Upper lobe of left lung (tissue), 6 donors: Measurements from ENCODE around the gene KRTAP9-4. TPM values are rescaled to one million over a fixed set of nuclear protein-coding genes. Genes with fewer than 3 reads are reported as not detected.

ENCODE experiments used
- ATAC-seq, 2 donors: fragments of 200-7000 bp; cut with Tn5 transposase; one replicate each; pipeline ENCODE4 v1.9.1; 2022; ENCODE audit warnings: mild to moderate bottlenecking in 2 of 2, moderate library complexity in 2 of 2; ENCODE audit not compliant: low FRiP score in 2 of 2
- DNase-seq, 2 donors: peaks; one replicate each; pipeline ENCODE4 v3.0.0-alpha.2; 2019 to 2020
- H3K27ac ChIP-seq, 4 donors: fragments of 200-600 bp; sonication (generic); one replicate each; pipeline ENCODE4 v1.5.1; 2016 to 2019
- H3K27me3 ChIP-seq, 4 donors: fragments of 200-600 bp; sonication (generic); one replicate each; pipeline ENCODE4 v1.5.1; 2017 to 2019
- H3K36me3 ChIP-seq, 4 donors: fragments of 200-600 bp; sonication (generic); one replicate each; pipeline ENCODE4 v1.5.1; 2016 to 2019
- H3K4me1 ChIP-seq, 4 donors: fragments of 200-600 bp; sonication (generic); one replicate each; pipeline ENCODE4 v1.5.1; 2018 to 2019
- H3K4me3 ChIP-seq, 4 donors: fragments of 200-600 bp; sonication (generic); one replicate each; pipeline ENCODE4 v1.5.1; 2017 to 2019; ENCODE audit warnings: mild to moderate bottlenecking in 2 of 4, moderate library complexity in 1 of 4
- H3K9me3 ChIP-seq, 4 donors: fragments of 200-600 bp; sonication (generic); one replicate each; pipeline ENCODE4 v1.5.1; 2018 to 2019
- CTCF ChIP-seq, 6 experiments: fragments of 450-650 bp in 4 of 6; fragments of 200-600 bp in 2 of 6; sonication (generic) in 2 of 6; IDR thresholded peaks; one replicate each; pipeline ENCODE4 v1.5.1; 2016 to 2019; ENCODE audit warnings: antibody characterized with exemption in 6 of 6
- EP300 ChIP-seq, 4 donors: sonication (generic); formaldehyde crosslinking; IDR thresholded peaks; one replicate each; pipeline ENCODE4 v1.5.1; 2017; ENCODE audit warnings: antibody characterized with exemption in 4 of 4, control low read depth in 2 of 4
- POLR2A ChIP-seq, 4 donors: fragments of 450-650 bp; IDR thresholded peaks; one replicate each; pipeline ENCODE4 v1.5.1; 2016 to 2017; ENCODE audit warnings: antibody characterized with exemption in 4 of 4, mild to moderate bottlenecking in 2 of 4
- POLR2AphosphoS5 ChIP-seq, 2 donors: sonication (generic); formaldehyde crosslinking; IDR thresholded peaks; one replicate each; pipeline ENCODE4 v1.5.1; 2017; ENCODE audit warnings: antibody characterized with exemption in 2 of 2
- WGBS, 2 donors: methylation state at CpG; one replicate each; pipeline ENCODE4 v1.1.5; 2017 to 2018; 5-methylcytosine and 5-hydroxymethylcytosine counted together
- small RNA-seq, 4 donors: library from RNA; depleted of rRNA; stranded (forward); fragments of <200 nt; gene quantifications; one replicate each; pipeline ENCODE3, GENCODE V24; 2016
- total RNA-seq, 6 donors: library from RNA; depleted of rRNA in 4 of 6; stranded (reverse); fragments of >200 nt in 4 of 6; gene quantifications; one replicate each; pipeline versions ENCODE4 v1.1.0 to v1.2.1, GENCODE V29; 2016 to 2021
- donor health status: DM: no; HTN: no; CAD: no; lungs with moderate emphysema.
- donor health status: DM: no; HTN: yes; CAD: no; lungs with severe emphysema.

The KRTAP9-4 gene
- total RNA-seq, 6 donors from 2014 or later, result not detected

GRCh38 chr17:41296846-41297245 lies 47.4 kb downstream of the KRTAP9-4 start:
- ATAC-seq (no peak), DNase-seq (no peak)
- no peaks in the 10 kb centered on the region for H3K4me1 ChIP-seq
- TF ChIP-seq CTCF (IDR thresholded peaks at IDR 0.05) (no peak), POLR2AphosphoS5 (IDR thresholded peaks at IDR 0.05) (no peak), POLR2A (IDR thresholded peaks at IDR 0.05) (no peak), EP300 (IDR thresholded peaks at IDR 0.05) (no peak)
- 53 to 70% methylated on average over 1 of the region's 1 CpG for whole genome bisulfite sequencing, 2 donors
- no peaks in the 10 kb centered on the region for H3K9me3 ChIP-seq
- no peak overlapping the region for H3K27ac ChIP-seq
- H3K36me3 ChIP-seq, result no peaks in the 10 kb centered on the region
- H3K27me3 ChIP-seq, result no peaks in the 10 kb centered on the region
- no peak overlapping the region for H3K4me3 ChIP-seq

- DNase-seq, result peak in 1 of 2 donors; percentile 50
- TF ChIP-seq POLR2A (IDR thresholded peaks at IDR 0.05) (no peak), POLR2AphosphoS5 (IDR thresholded peaks at IDR 0.05) (no peak), EP300 (IDR thresholded peaks at IDR 0.05) (no peak), CTCF (IDR thresholded peaks at IDR 0.05) (no peak)
- no peak for ATAC-seq
- 90 to 93% methylated on average over 20 of the region's 20 CpGs for WGBS, 2 donors
- no peak overlapping the region for H3K4me3 ChIP-seq
- no peaks in the 10 kb centered on the region for H3K9me3 ChIP-seq
- no peak overlapping the region for H3K27ac ChIP-seq
- H3K36me3 ChIP-seq, result no peaks in the 10 kb centered on the region
- no peaks in the 10 kb centered on the region for H3K27me3 ChIP-seq
- no peaks in the 10 kb centered on the region for H3K4me1 ChIP-seq
These were observed 49.1 kb downstream of the KRTAP9-4 start for GRCh38 chr17:41298458-41299135.

Small RNA genes within 50 kb of the gene (small RNA-seq; reads per million reads assigned to genes)
- gene KRTAP9-10P, result 0 reads per million in 4 donors

Other genes starting within 250 kb of the KRTAP9-4 start
- gene KRTAP3-2, start 249.8 kb upstream of the KRTAP9-4 start, total RNA-seq, result not detected
- gene KRTAP3-1, start 240.6 kb upstream of the KRTAP9-4 start, total RNA-seq, result not detected
- not detected for gene KRTAP1-5, start 222.5 kb upstream of the KRTAP9-4 start, total RNA-seq
- not detected for gene KRTAP1-4, start 219.5 kb upstream of the KRTAP9-4 start, total RNA-seq
- gene KRTAP1-3, start 214.8 kb upstream of the KRTAP9-4 start, total RNA-seq, result not detected
- gene KRTAP1-1, start 208.2 kb upstream of the KRTAP9-4 start, total RNA-seq, result not detected
- not detected for gene KRTAP2-1, start 202.4 kb upstream of the KRTAP9-4 start, total RNA-seq
- not detected for gene KRTAP2-2, start 194.5 kb upstream of the KRTAP9-4 start, total RNA-seq
- gene KRTAP2-3, start 189.6 kb upstream of the KRTAP9-4 start, total RNA-seq, result not detected
- gene KRTAP2-4, start 183.8 kb upstream of the KRTAP9-4 start, total RNA-seq, result not detected
- not detected for gene KRTAP4-7, start 165.5 kb upstream of the KRTAP9-4 start, total RNA-seq
- gene KRTAP4-8, start 151.5 kb upstream of the KRTAP9-4 start, total RNA-seq, result not detected
- gene KRTAP4-16, start 147.5 kb upstream of the KRTAP9-4 start, total RNA-seq, result not detected
- gene KRTAP4-9, start 144.3 kb upstream of the KRTAP9-4 start, total RNA-seq, result not detected
- gene KRTAP4-11, start 131.3 kb upstream of the KRTAP9-4 start, total RNA-seq, result not detected
- not detected for gene KRTAP4-12, start 125.5 kb upstream of the KRTAP9-4 start, total RNA-seq
- gene KRTAP4-6, start 109.1 kb upstream of the KRTAP9-4 start, total RNA-seq, result not detected
- not detected for gene KRTAP4-5, start 99.9 kb upstream of the KRTAP9-4 start, total RNA-seq
- gene KRTAP4-4, start 88.9 kb upstream of the KRTAP9-4 start, total RNA-seq, result not detected
- gene KRTAP4-3, start 81.5 kb upstream of the KRTAP9-4 start, total RNA-seq, result not detected
- gene KRTAP4-2, start 71.5 kb upstream of the KRTAP9-4 start, total RNA-seq, result not detected
- not detected for gene KRTAP4-1, start 64.8 kb upstream of the KRTAP9-4 start, total RNA-seq
- not detected for gene KRTAP9-1, start 59.8 kb upstream of the KRTAP9-4 start, total RNA-seq
- gene KRTAP9-2, start 23.0 kb upstream of the KRTAP9-4 start, total RNA-seq, result not detected
- not detected for gene KRTAP9-3, start 17.2 kb upstream of the KRTAP9-4 start, total RNA-seq
- not detected for gene KRTAP9-8, start 11.7 kb upstream of the KRTAP9-4 start, total RNA-seq
- not detected for gene KRTAP9-9, start 5.7 kb downstream of the KRTAP9-4 start, total RNA-seq
- gene KRTAP9-6, start 15.7 kb downstream of the KRTAP9-4 start, total RNA-seq, result not detected
- gene KRTAP9-7, start 26.0 kb downstream of the KRTAP9-4 start, total RNA-seq, result not detected
- not detected for gene KRTAP29-1, start 53.2 kb downstream of the KRTAP9-4 start, total RNA-seq
- gene KRTAP16-1, start 59.6 kb downstream of the KRTAP9-4 start, total RNA-seq, result not detected
- not detected for gene KRTAP17-1, start 66.0 kb downstream of the KRTAP9-4 start, total RNA-seq
- not detected for gene KRT33A, start 101.1 kb downstream of the KRTAP9-4 start, total RNA-seq
- not detected for gene KRT33B, start 120.1 kb downstream of the KRTAP9-4 start, total RNA-seq
- gene KRT34, start 132.6 kb downstream of the KRTAP9-4 start, total RNA-seq, result not detected
- not detected for gene KRT31, start 147.9 kb downstream of the KRTAP9-4 start, total RNA-seq
- not detected for gene KRT37, start 174.9 kb downstream of the KRTAP9-4 start, total RNA-seq
- not detected for gene KRT38, start 191.3 kb downstream of the KRTAP9-4 start, total RNA-seq
- not detected for gene KRT32, start 217.7 kb downstream of the KRTAP9-4 start, total RNA-seq
- gene KRT35, start 231.5 kb downstream of the KRTAP9-4 start, total RNA-seq, result not detected
- gene KRT36, start 240.2 kb downstream of the KRTAP9-4 start, total RNA-seq, result not detected